ENCODE measurements around the gene ADIPOR1. TPM values are rescaled to one million over a fixed set of nuclear protein-coding genes. Genes with fewer than 3 reads are reported as not detected.

The ADIPOR1 gene
- total and polyA plus RNA-seq, 8 donors, result 63.2 to 138 (median 67.1) TPM

- no peak for DNase-seq
- intact Hi-C loops (cut with DNase I), result no loop called here
- ATAC-seq, result no peak
- no peaks in the 10 kb centered on the region for H3K9me3 ChIP-seq
- H3K36me3 ChIP-seq, result no peaks in the 10 kb centered on the region
- H3K27ac ChIP-seq, result no peak overlapping the region
- no peak for TF ChIP-seq CTCF (IDR thresholded peaks at IDR 0.05)
- no peaks in the 10 kb centered on the region for H3K27me3 ChIP-seq
- H3K4me1 ChIP-seq, result peaks cover 0 to 11% of the 10 kb centered on the region in 2 donors
- no peak overlapping the region for H3K4me3 ChIP-seq
These were observed 24.8 kb upstream of the ADIPOR1 start for GRCh38 chr1:202982715-202983430.

GRCh38 chr1:202981939-202982338 lies 23.8 kb upstream of the ADIPOR1 start:
- H3K27me3 ChIP-seq, result no peaks in the 10 kb centered on the region
- no peaks in the 10 kb centered on the region for H3K9me3 ChIP-seq
- DNase-seq (no peak), ATAC-seq (no peak)
- no peak overlapping the region for H3K27ac ChIP-seq
- intact Hi-C loops (cut with DNase I), result no loop called here
- TF ChIP-seq CTCF (IDR thresholded peaks at IDR 0.05), result no peak
- H3K4me1 ChIP-seq, result peaks cover 0 to 12% of the 10 kb centered on the region in 2 donors
- no peak overlapping the region for H3K4me3 ChIP-seq
- no peaks in the 10 kb centered on the region for H3K36me3 ChIP-seq

GRCh38 chr1:202979459-202979858 lies 21.3 kb upstream of the ADIPOR1 start:
- ATAC-seq (no peak), DNase-seq (no peak)
- no peak overlapping the region for H3K27ac ChIP-seq
- H3K4me1 ChIP-seq, result peaks cover 0 to 21% of the 10 kb centered on the region in 2 donors
- H3K4me3 ChIP-seq, result no peak overlapping the region
- H3K9me3 ChIP-seq, result no peaks in the 10 kb centered on the region
- no peak for TF ChIP-seq CTCF (IDR thresholded peaks at IDR 0.05)
- no peaks in the 10 kb centered on the region for H3K27me3 ChIP-seq
- no peaks in the 10 kb centered on the region for H3K36me3 ChIP-seq
- intact Hi-C loops (cut with DNase I), result no loop called here

- Histone ChIP-seq H3K27ac (no peak overlapping the region), H3K27me3 (no peaks in the 10 kb centered on the region), H3K36me3 (no peaks in the 10 kb centered on the region), H3K4me1 (peaks cover 0 to 11% of the 10 kb centered on the region in 2 donors), H3K4me3 (no peak overlapping the region), H3K9me3 (no peaks in the 10 kb centered on the region)
- ATAC-seq, result no peak
- no peak for TF ChIP-seq CTCF (IDR thresholded peaks at IDR 0.05)
- intact Hi-C loops (cut with DNase I), result no loop called here
- DNase-seq, result no peak
These were observed 18.5 kb upstream of the ADIPOR1 start for GRCh38 chr1:202976633-202977032.

- H3K27me3 ChIP-seq, result no peaks in the 10 kb centered on the region
- intact Hi-C loops (cut with DNase I), result no loop called here
- H3K27ac ChIP-seq, result no peak overlapping the region
- H3K4me3 ChIP-seq, result no peak overlapping the region
- DNase-seq (no peak), ATAC-seq (no peak)
- H3K9me3 ChIP-seq, result no peaks in the 10 kb centered on the region
- TF ChIP-seq CTCF (IDR thresholded peaks at IDR 0.05), result no peak
- no peaks in the 10 kb centered on the region for H3K36me3 ChIP-seq
- H3K4me1 ChIP-seq, result peaks cover 0 to 17% of the 10 kb centered on the region in 2 donors
These were observed 16.7 kb upstream of the ADIPOR1 start for GRCh38 chr1:202974856-202975255.

Measured in left lung (tissue), 10 donors.